Skin epidermis (tissue), 12 donors: ENCODE data around the gene SETBP1.
A peak's percentile ranks its signal among the peaks of the same experiment; 100 is the strongest.

Experiments
- H3K27ac ChIP-seq, 21 experiments: fragments of 200-600 bp; sonication (generic) in 11 of 21; one replicate each; pipeline ENCODE4 v1.5.0; 2020; ENCODE audit warnings: mild to moderate bottlenecking in 3 of 21, inconsistent platforms in 2 of 21, moderate library complexity in 2 of 21
- H3K4me3 ChIP-seq, 7 experiments: fragments of 200-600 bp; sonication (generic) in 2 of 7; one replicate each; pipeline ENCODE4 v1.5.0; 2020; ENCODE audit warnings: inconsistent platforms in 2 of 7, mild to moderate bottlenecking in 2 of 7, moderate library complexity in 1 of 7

Gene SETBP1

GRCh38 chr18:44742718-44743311, 62.1 kb downstream of the SETBP1 start:
- H3K27ac ChIP-seq, result peak overlapping the region in 8 of 21 experiments; percentile 10 to 55 (median 39)
- no peak overlapping the region for H3K4me3 ChIP-seq

- Histone ChIP-seq H3K4me3 (no peak overlapping the region), H3K27ac (peak overlapping the region in 3 of 21 experiments; percentile 13 to 55 (median 47))
Observed at GRCh38 chr18:44743631-44744030, 62.9 kb downstream of the SETBP1 start.

GRCh38 chr18:44744161-44745121, 63.8 kb downstream of the SETBP1 start:
- H3K27ac ChIP-seq, result no peak overlapping the region

GRCh38 chr18:44747157-44747556, 66.5 kb downstream of the SETBP1 start:
- Histone ChIP-seq H3K27ac (no peak overlapping the region), H3K4me3 (no peak overlapping the region)

More at GRCh38 chr18:44744161-44745121, 63.8 kb downstream of the SETBP1 start:
- H3K4me3 ChIP-seq, result no peak overlapping the region

GRCh38 chr18:44748582-44748981, 67.9 kb downstream of the SETBP1 start:
- H3K27ac ChIP-seq, result no peak overlapping the region
- H3K4me3 ChIP-seq, result no peak overlapping the region

GRCh38 chr18:44750774-44751173, 70.1 kb downstream of the SETBP1 start:
- no peak overlapping the region for H3K4me3 ChIP-seq
- H3K27ac ChIP-seq, result no peak overlapping the region

- no peak overlapping the region for H3K4me3 ChIP-seq
- no peak overlapping the region for H3K27ac ChIP-seq
Observed at GRCh38 chr18:44754567-44754966, 73.9 kb downstream of the SETBP1 start.

- Histone ChIP-seq H3K4me3 (no peak overlapping the region), H3K27ac (peak overlapping the region in 8 of 21 experiments; percentile 7 to 76 (median 44))
Observed at GRCh38 chr18:44758861-44759631, 78.4 kb downstream of the SETBP1 start.

- no peak overlapping the region for H3K4me3 ChIP-seq
- H3K27ac ChIP-seq, result peak overlapping the region in 10 of 21 experiments; percentile 7 to 76 (median 42)
Observed at GRCh38 chr18:44759925-44760342, 79.2 kb downstream of the SETBP1 start.

- Histone ChIP-seq H3K4me3 (no peak overlapping the region), H3K27ac (peak overlapping the region in 1 of 21 experiments; percentile 38)
Observed at GRCh38 chr18:44761812-44762211, 81.1 kb downstream of the SETBP1 start.

- H3K27ac ChIP-seq, result no peak overlapping the region
- no peak overlapping the region for H3K4me3 ChIP-seq
Observed at GRCh38 chr18:44763327-44763726, 82.6 kb downstream of the SETBP1 start.

- H3K4me3 ChIP-seq, result no peak overlapping the region
Observed at GRCh38 chr18:44764863-44765262, 84.2 kb downstream of the SETBP1 start.

GRCh38 chr18:44765456-44765855, 84.8 kb downstream of the SETBP1 start:
- H3K4me3 ChIP-seq, result no peak overlapping the region
- no peak overlapping the region for H3K27ac ChIP-seq

More at GRCh38 chr18:44764863-44765262, 84.2 kb downstream of the SETBP1 start:
- no peak overlapping the region for H3K27ac ChIP-seq

GRCh38 chr18:44766450-44766849, 85.8 kb downstream of the SETBP1 start:
- Histone ChIP-seq H3K27ac (no peak overlapping the region), H3K4me3 (no peak overlapping the region)

GRCh38 chr18:44767807-44768206, 87.1 kb downstream of the SETBP1 start:
- Histone ChIP-seq H3K4me3 (no peak overlapping the region), H3K27ac (no peak overlapping the region)

GRCh38 chr18:44770641-44771040, 90.0 kb downstream of the SETBP1 start:
- Histone ChIP-seq H3K27ac (no peak overlapping the region), H3K4me3 (no peak overlapping the region)

- Histone ChIP-seq H3K4me3 (no peak overlapping the region), H3K27ac (no peak overlapping the region)
Observed at GRCh38 chr18:44771572-44771955, 90.9 kb downstream of the SETBP1 start.

- Histone ChIP-seq H3K4me3 (no peak overlapping the region), H3K27ac (peak overlapping the region in 3 of 21 experiments; percentile 7 to 12 (median 10))
Observed at GRCh38 chr18:44771956-44772917, 91.5 kb downstream of the SETBP1 start.

- Histone ChIP-seq H3K27ac (no peak overlapping the region), H3K4me3 (no peak overlapping the region)
Observed at GRCh38 chr18:44773640-44774155, 93.0 kb downstream of the SETBP1 start.
